Activated effector memory CD4-positive, alpha-beta T cell treated with anti-CD3 and anti-CD28 coated beads, Interleukin-2, amount 50 U/mL, for 16 hours (primary cell): Measurements from ENCODE around the gene TMEM106A.
"Not testable (repeated sequence)": the region's sequence is repeated elsewhere in the genome, so short reads cannot be mapped to it uniquely, and the experiment has no call there.

Experiments used
- DNase-seq: peaks from one replicate; pipeline ENCODE4 v3.0.0-alpha.2; 2020

The TMEM106A gene, protein sequence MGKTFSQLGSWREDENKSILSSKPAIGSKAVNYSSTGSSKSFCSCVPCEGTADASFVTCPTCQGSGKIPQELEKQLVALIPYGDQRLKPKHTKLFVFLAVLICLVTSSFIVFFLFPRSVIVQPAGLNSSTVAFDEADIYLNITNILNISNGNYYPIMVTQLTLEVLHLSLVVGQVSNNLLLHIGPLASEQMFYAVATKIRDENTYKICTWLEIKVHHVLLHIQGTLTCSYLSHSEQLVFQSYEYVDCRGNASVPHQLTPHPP

DNA sequence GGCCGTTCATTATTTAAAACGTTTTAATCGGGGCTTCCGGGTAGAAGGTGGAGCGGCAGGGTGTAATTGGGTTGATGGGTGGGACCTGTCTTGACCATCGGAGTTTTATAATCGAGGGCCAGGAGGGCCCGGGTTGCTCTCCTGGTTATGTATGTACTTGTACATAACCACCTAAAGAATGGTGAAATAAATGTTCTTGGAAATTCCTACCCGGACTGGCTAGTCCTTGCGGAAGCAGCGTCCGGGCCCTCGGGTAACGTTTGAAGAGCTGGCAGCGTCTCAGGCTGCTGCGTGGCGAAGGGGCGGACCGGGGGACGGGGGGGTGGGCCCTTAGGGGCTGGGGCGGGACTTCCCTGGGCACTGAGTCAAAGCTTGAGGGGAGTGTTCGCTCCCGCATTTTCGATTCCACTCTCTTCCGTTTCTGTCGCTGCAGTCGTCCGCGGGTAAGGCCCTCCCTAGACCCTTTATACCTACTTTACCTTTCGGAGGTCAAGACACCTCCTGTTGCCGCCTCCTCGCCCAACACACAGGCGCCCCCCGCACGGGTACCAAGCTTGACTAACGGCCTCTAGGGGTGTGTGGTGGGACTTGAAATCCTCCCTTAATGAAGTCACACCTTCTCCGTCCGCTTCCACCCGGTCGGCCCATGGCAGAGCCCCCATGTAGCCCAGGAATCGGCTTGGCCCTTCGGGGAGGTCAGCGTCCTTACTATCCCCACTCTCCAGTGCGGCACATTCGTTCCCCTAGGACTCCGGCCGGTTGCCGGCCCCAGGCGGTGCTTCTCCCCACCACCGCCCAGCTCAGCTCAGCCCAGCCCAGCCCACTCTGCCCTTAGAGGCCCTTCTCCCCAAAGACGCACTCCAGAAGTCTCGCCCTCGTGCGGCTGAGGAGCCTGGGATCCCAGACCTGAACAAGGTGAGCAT is at the start of gene TMEM106A:
TMEM106A (plus strand) TSS at position 396 of the 923 bp plus-strand sequence. CDS start 1,167 bp downstream, outside the sequence.
- peak; percentile 90 for DNase-seq

- not testable (repeated sequence) for DNase-seq
Measured at GRCh38 chr17:43165971-43166370, 45.7 kb upstream of the TMEM106A start.

DNA sequence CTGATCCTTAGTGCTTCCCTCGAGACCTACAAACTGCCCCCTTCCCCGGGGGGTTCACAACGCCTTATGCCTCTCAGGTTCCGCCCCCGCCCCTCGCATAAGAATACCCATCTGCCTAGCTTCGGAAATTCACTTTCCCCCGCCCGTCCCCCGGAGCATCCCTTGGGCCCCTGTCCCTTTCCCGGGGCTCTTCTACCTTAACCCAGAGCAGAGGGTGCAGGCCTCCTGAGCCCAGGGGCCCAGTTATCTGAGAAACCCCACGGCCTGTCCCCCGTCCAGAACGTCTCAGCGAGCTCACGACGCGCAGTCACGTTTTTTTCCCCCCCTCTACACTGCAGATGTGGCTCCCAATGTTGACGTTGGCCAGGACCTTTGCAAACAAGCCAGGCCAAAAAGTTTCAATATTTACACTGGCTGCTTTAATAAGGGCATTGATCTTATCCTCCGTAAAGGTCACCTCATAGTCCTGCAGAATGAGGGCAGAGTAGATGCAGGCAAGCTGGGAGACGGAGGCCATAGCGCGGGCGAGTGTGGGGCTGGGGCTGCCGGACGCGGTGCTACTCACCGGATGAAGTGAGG is 42.0 kb upstream of the TMEM106A start:
- peak; percentile 65 for DNase-seq

DNA sequence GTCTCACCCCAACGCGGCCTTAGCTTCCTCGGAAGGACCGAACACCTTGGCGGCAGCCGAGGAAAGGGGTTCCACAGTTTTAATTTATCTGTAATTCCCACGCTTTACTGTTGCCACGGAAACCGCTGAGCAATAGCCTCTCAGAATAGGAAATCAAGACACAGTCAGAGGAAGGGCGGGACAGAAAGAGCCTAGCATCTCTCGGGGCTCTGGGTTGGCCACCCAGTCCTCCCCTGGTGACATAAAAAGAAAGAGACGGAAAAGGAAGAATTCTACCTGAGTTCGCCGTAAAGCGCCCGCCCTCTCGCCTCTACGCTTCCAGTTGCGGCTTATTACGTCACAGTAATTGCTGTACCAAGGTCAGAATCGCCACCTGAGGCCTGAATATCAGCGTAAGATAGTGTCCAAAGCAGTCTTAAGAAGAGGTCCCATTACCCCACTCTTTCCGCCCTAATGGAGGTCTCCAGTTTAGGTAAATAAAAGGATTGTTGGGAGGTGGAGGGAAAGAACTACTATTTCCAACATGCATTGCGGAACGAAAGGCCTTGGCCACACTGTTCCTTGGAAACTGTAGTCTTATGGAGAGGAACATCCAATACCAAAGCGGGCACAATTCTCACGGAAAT is 41.4 kb upstream of the TMEM106A start:
- peak; percentile 95 for DNase-seq

DNA sequence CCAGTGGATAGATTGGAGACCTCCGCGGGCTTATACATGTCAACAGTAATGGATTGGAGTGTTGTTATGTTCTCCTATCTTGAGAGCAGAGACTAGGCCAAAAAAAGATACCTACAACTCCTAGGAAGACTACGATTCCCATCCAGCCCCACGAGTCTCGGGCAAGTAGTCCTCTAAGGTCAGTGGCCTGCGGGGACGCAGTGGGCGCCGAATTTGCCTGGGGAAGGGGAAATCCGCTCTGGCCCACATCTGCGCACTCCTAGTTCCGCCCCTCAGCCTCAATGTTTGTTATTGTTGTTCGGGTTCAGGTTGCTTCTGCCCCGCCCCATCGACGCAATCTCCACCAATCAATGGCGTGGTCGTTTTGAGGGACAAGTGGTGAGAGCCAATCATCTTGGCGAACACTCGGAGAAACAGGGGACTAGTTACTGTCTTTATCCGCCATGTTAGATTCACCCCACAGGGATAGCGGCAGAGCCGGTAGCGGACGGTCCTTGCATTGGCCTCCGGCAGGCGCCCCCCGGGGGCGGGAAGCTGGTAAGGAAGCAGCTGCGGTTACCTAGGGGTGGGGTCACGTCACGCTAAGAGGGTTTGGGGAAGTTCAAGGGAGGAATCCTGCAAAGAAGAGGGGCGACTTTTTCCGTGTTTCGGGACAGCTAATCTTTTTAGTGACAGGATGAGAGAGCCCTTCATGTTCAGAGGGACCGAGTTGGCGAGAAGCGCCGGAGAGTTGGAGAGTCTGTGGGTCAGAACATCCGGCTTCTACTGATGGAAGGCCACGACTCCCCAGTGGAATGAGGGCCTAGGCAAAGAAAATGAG is 40.7 kb upstream of the TMEM106A start, which contains the start of gene NBR1:
NBR1 (plus strand) TSS at position 449 of the 820 bp plus-strand sequence. CDS start 4,586 bp downstream, outside the sequence.
- DNase-seq, result peak; percentile 98

DNA sequence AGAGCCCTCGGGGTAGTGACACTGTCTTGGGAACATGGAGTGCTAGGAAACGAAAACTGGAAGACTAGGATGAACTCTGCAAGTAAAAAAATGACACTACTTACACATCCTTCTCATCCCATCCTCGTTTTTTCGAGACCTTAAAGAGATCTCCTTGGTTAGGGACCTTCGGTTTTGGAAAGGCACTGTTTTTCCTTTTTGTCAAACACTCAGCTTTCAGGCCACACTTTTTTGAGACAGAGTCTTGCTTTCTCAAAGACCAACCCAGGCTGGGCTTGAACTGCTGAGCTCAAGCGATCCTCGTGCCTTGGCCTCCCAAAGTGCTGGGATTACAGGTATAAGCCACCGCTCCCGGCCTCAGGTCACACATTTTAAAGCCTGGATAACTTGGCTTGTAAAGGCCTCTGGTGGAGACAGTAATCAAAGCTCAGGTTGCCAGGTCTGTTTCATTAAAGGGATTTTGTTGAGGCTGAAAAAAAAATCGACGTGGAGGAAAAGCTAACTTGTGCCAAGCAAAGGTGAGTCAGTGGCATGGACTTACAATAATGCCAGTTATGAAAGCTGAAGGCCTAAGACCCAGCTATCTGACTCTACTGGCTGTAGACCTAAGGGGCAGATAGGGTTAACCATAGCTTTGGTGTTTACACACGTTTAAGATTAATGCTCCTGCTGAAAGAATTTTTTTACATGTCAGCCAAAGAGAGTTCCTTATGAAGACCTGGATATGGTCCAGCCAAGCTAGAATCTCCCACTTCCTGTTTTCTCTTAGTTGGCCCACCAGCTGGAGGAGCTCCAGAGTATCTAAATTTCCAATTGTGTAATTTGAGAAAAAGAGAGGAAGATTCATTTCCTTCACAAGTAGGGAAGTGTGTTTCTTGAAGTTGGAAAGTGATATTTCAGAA is 39.8 kb upstream of the TMEM106A start:
- DNase-seq, result peak; percentile 63

- DNase-seq, result no peak
Measured at GRCh38 chr17:43175213-43176118, 36.2 kb upstream of the TMEM106A start.

DNA sequence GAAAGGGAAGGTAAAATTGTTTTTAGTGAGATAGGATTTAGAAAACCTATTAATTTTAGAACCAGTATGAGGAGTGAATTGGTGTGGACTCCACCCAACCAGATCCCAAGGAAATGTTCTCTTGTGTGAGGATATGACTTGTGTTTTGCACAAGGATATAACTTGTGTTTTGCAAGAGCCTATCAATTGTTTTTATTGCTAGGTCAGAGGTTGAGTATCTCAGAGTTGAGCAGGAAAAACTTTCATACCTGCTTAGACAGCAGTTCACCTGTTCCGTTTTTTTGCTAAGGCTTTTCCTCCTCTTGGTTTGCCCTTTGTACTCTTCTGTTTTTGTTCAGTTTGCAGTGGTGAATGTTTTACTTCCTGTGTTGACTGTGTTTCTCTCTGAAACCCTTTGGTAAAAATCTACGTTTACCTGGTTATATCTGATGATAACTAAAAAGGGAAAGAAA is 35.5 kb upstream of the TMEM106A start:
- no peak for DNase-seq

DNA sequence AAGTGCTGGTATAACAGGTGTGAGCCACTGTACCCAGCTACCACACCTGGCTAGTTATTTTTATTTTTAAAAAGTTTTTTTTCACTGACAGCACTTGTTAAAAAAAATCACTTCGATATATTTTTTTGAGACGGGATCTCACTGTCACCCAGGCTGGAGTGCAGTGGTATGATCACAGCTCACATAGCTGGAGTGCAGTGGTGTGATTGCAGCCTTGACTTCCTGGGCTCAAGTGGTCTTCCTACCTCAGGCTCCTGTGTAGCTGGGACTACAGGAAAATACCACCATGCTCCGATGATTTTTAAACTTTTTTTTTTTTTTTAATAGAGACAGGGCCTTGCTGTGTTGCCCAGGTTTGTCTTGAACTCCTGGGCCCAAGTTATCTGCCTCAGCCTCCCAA is 27.8 kb upstream of the TMEM106A start:
- no peak for DNase-seq

DNA sequence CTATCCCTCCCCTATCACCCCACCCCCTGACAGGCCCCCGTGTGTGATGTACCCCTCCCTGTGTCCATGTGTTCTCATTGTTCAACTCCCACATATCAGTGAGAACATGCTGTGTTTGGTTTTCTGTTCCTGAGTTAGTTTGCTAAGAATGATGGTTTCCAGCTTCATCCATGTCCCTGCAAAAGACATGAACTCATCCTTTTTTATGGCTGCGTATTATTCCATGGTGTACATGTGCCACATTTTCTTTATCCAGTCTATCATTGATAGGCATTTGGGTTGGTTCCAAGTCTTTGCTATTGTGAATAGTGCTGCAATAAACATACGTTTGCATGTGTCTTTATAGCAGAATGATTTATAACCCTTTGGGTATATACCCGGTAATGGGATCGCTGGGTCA is 25.0 kb upstream of the TMEM106A start:
- not testable (repeated sequence) for DNase-seq

GRCh38 chr17:43193251-43193650 is 18.4 kb upstream of the TMEM106A start:
- no peak for DNase-seq

DNA sequence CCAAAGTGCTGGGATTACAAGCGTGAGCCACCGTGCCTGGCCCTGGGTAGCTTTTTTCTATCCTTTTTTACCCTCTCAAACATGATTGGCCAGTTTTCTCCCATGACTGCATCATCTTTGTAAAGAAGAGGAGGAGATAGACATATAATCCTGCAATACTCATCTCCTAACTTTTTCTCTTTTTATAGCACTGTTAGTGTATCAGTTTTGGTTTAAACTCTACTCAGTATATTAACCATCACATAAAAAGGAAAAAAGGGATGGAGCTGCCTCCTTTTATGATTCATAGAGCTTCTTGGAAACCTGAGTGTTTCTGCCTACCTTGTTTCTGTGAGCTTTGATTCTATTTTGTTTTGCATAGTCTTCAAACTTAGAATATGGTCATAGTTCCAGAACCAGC is 12.0 kb upstream of the TMEM106A start:
- no peak for DNase-seq

DNA sequence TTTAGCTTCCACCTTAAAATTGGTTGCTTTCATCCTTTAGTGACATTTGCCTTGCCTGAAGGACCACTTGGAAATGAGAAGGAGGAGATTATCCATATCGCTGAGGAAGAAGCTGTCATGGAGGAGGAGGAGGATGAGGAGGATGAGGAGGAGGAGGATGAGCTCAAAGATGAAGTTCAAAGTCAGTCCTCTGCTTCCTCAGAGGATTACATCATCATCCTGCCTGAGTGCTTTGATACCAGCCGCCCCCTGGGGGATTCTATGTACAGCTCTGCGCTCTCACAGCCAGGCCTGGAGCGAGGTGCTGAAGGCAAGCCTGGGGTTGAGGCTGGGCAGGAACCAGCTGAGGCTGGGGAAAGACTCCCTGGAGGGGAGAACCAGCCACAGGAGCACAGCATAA is 11.5 kb upstream of the TMEM106A start:
- no peak for DNase-seq

DNA sequence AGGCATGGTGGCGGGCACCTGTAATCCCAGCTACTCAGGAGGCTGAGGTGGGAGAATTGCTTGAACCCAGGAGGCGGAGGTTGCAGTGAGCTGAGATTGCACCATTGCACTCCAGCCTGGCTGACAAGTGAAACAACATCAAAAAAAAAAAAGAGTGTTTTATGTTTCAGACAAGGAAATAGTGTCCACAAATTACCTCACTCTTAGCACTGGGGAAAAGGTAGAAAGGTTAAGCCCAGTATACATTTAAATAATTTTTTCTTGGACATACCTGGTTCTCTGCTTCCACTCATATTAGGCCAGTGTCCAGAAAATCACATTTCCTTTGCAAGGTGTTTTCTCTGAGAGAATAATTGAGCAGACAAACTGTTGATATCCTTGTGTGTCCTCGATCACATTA is 8.7 kb upstream of the TMEM106A start:
- not testable (repeated sequence) for DNase-seq

DNA sequence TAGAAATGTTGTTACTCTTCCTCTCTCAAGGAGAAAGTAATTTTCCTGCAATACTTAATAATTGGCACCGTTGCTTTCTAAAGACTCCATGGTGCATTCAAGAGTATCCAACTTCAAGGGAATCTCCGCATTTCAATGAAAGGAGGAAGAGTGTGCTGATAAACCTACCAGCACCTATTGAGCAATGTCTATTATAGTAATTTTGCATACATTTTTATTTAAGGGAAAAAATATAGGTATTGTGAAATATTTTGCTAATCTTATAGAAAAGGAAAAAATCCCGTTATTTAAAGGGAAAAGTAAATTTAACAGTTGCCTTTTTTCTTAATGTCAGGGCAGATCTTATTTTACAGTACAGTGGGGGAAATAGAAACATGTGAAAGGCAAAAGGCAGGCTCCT is 1.1 kb upstream of the TMEM106A start:
- no peak for DNase-seq

DNA sequence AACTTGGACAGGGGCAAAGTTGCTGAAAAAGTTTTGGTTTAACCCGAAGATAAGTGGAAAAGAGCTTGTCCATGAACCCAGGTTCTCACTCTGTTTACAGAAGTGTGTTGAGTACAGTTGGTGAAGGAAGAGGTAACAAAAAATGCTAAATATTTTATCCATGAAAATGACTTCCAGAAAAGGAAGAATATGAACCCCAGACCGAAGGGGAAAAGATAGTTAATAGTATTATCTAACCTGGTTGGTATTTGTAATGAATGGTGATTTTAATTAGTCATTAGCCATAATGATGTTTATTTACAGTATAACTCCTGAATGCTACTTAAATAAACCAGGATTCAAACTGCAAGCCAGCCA is 574 bp upstream of the TMEM106A start:
- DNase-seq, result no peak

- DNase-seq, result no peak
Measured at GRCh38 chr17:43212641-43213490, 1.2 kb downstream of the TMEM106A start.

GRCh38 chr17:43213545-43213944 is 1.9 kb downstream of the TMEM106A start:
- DNase-seq, result no peak

DNA sequence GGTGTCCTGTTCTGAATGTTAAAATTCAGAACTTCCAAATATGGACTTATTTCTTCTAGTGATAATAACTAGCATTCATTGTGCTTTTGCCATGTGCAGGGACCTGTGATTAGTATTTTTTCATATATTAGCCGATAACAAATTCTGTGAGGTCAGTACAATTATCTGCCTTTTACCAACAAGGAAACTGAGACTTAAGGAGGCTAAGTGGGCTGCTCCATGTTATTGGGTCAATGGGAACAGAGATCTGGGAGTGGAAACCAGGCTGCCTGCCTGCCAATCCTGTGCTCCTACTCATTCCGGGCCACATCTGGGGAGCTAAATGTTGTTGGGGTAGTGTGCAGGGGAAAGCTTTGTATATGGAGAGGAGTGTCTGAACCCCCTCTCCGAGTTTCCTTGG is 3.7 kb downstream of the TMEM106A start:
- DNase-seq, result no peak
